NB4 (cell line): Measurements from ENCODE around the gene RESF1.

Source experiments
- CTCF ChIP-seq: IDR thresholded peaks from one replicate; pipeline ENCODE4 v1.5.1; 2012; ENCODE audit warnings: low read depth, low read length
- MAX ChIP-seq: IDR thresholded peaks from 2 replicates; pipeline ENCODE4 v1.6.1; 2011; ENCODE audit warnings: low read depth, low read length
- MYC ChIP-seq: IDR thresholded peaks from 2 replicates; pipeline ENCODE4 v1.6.1; 2011; ENCODE audit warnings: low read depth, low read length
- POLR2A ChIP-seq: IDR thresholded peaks from 2 replicates; pipeline ENCODE4 v1.6.1; 2011; ENCODE audit warnings: mild to moderate bottlenecking; ENCODE audit not compliant: insufficient read length; ENCODE audit errors: extremely low read depth

GRCh38 chr12:31967539-31967938 is 8.3 kb downstream of the RESF1 start:
- TF ChIP-seq CTCF (no peak), MYC (no peak), POLR2A (no peak), MAX (no peak)
